Activated naive CD4-positive, alpha-beta T cell treated with anti-CD3 and anti-CD28 coated beads, Interleukin-2, amount 50 U/mL, for 16 hours (primary cell): ENCODE measurements around the gene SUSD6.
"Not testable (repeated sequence)": the region's sequence is repeated elsewhere in the genome, so short reads cannot be mapped to it uniquely, and the experiment has no call there.

Experiments used
- DNase-seq: peaks from one replicate; pipeline ENCODE4 v3.0.0-alpha.2; 2020

Gene SUSD6

GRCh38 chr14:69625299-69626131, 14.1 kb downstream of the SUSD6 start:
- peak; percentile 71 for DNase-seq

- no peak for DNase-seq
Observed at GRCh38 chr14:69626132-69626500, 14.7 kb downstream of the SUSD6 start.

- DNase-seq, result no peak
Observed at GRCh38 chr14:69629225-69630127, 18.1 kb downstream of the SUSD6 start.

GRCh38 chr14:69630360-69630759, 19.0 kb downstream of the SUSD6 start:
- no peak for DNase-seq

GRCh38 chr14:69631509-69631908, 20.1 kb downstream of the SUSD6 start:
- DNase-seq, result no peak

- DNase-seq, result no peak
Observed at GRCh38 chr14:69632164-69632563, 20.8 kb downstream of the SUSD6 start.

- DNase-seq, result no peak
Observed at GRCh38 chr14:69632593-69633151, 21.3 kb downstream of the SUSD6 start.

- no peak for DNase-seq
Observed at GRCh38 chr14:69633238-69633637, 21.8 kb downstream of the SUSD6 start.

GRCh38 chr14:69635981-69636639, 24.7 kb downstream of the SUSD6 start:
- peak; percentile 68 for DNase-seq

GRCh38 chr14:69636718-69637480, 25.5 kb downstream of the SUSD6 start:
- DNase-seq, result no peak

- DNase-seq, result no peak
Observed at GRCh38 chr14:69637503-69638031, 26.2 kb downstream of the SUSD6 start.

GRCh38 chr14:69640931-69641330, 29.5 kb downstream of the SUSD6 start:
- no peak for DNase-seq

- DNase-seq, result peak; percentile 45
Observed at GRCh38 chr14:69642212-69642793, 30.9 kb downstream of the SUSD6 start.

GRCh38 chr14:69643430-69644200, 32.2 kb downstream of the SUSD6 start:
- peak; percentile 85 for DNase-seq

GRCh38 chr14:69644814-69645213, 33.4 kb downstream of the SUSD6 start:
- DNase-seq, result no peak

- DNase-seq, result no peak
Observed at GRCh38 chr14:69647213-69647612, 35.8 kb downstream of the SUSD6 start.

- not testable (repeated sequence) for DNase-seq
Observed at GRCh38 chr14:69647642-69648041, 36.2 kb downstream of the SUSD6 start.

GRCh38 chr14:69648480-69649451, 37.4 kb downstream of the SUSD6 start:
- no peak for DNase-seq

- no peak for DNase-seq
Observed at GRCh38 chr14:69650948-69651369, 39.6 kb downstream of the SUSD6 start.
